Testis (tissue), 3 donors: ENCODE data around the gene SIL1. TPM values are rescaled to one million over a fixed set of nuclear protein-coding genes. Genes with fewer than 3 reads are reported as not detected.
"Not testable (repeated sequence)": the region's sequence is repeated elsewhere in the genome, so short reads cannot be mapped to it uniquely, and the experiment has no call there.

Experiments
- DNase-seq: peaks from one replicate; pipeline ENCODE4 v3.0.0-alpha.2; 2019
- H3K27ac ChIP-seq, 2 donors: fragments of 200-600 bp; sonication (generic); one replicate each; pipeline ENCODE4 v1.5.1; 2019
- H3K27me3 ChIP-seq: fragments of 200-600 bp; sonication (generic); one replicate; pipeline ENCODE4 v1.5.1; 2019
- H3K36me3 ChIP-seq: fragments of 200-600 bp; sonication (generic); one replicate; pipeline ENCODE4 v1.5.1; 2017; ENCODE audit warnings: low read depth; ENCODE audit errors: missing control alignments
- H3K4me1 ChIP-seq: fragments of 200-600 bp; sonication (generic); one replicate; pipeline ENCODE4 v1.5.1; 2019
- H3K4me3 ChIP-seq, 2 donors: fragments of 200-600 bp; sonication (generic); one replicate each; pipeline ENCODE4 v1.5.1; 2017 to 2019
- H3K9me3 ChIP-seq: fragments of 200-600 bp; sonication (generic); one replicate; pipeline ENCODE4 v1.5.1; 2017
- CTCF ChIP-seq, 3 experiments: fragments of 450-650 bp in 2 of 3; fragments of 200-600 bp in 1 of 3; sonication (generic) in 1 of 3; IDR thresholded peaks; one replicate each; pipeline ENCODE4 v1.5.1; 2016 to 2019; ENCODE audit warnings: antibody characterized with exemption in 3 of 3, mild to moderate bottlenecking in 2 of 3, moderate library complexity in 1 of 3
- POLR2A ChIP-seq: fragments of 450-650 bp; IDR thresholded peaks from one replicate; pipeline ENCODE4 v1.6.1; 2017; ENCODE audit warnings: antibody characterized with exemption, mild to moderate bottlenecking, moderate library complexity
- WGBS, 2 donors: methylation state at CpG; one replicate each; pipeline ENCODE4 v1.1.5; 2018; 5-methylcytosine and 5-hydroxymethylcytosine counted together
- intact Hi-C: fragments of 100-400 bp; cut with DNase I; formaldehyde crosslinking; loops from one replicate; pipeline ENCODE4 v1.15.1; 2023; ENCODE audit warnings: low total_unique reads
- polyA plus RNA-seq: library from polyadenylated mRNA; stranded (reverse); fragments of 350-450 nt; fragmentation: Illumina TruSeq; extraction: RNeasy Lipid Tissue Mini Kit (QIAGEN cat#74804); gene quantifications from one replicate; pipeline ENCODE4 v1.2.3, GENCODE V29; 2014; ENCODE audit warnings: low read depth, low replicate concordance; ENCODE audit not compliant: insufficient read depth
- total RNA-seq, 2 donors: library from RNA; depleted of rRNA; stranded (reverse); fragments of >200 nt; gene quantifications; one replicate each; pipeline ENCODE4 v1.2.3, GENCODE V29; 2016

The SIL1 gene
- total and polyA plus RNA-seq, 3 donors from 2014 or later, result 86.5 to 116 (median 98.2) TPM

- Histone ChIP-seq H3K27me3 (no peaks in the 10 kb centered on the region), H3K4me3 (no peak overlapping the region), H3K9me3 (no peaks in the 10 kb centered on the region), H3K36me3 (no peaks in the 10 kb centered on the region), H3K27ac (no peak overlapping the region), H3K4me1 (peaks cover 3% of the 10 kb centered on the region)
- 81 to 85% methylated on average over 5 of the region's 5 CpGs for WGBS, 2 donors
- DNase-seq, result no peak
- no peak for TF ChIP-seq CTCF (IDR thresholded peaks at IDR 0.05)
- no peak for TF ChIP-seq POLR2A
- intact Hi-C loops, result no loop called here
Observed at GRCh38 chr5:139116100-139116655, 82.0 kb downstream of the SIL1 start.

GRCh38 chr5:139113892-139114291, 84.3 kb downstream of the SIL1 start:
- no peaks in the 10 kb centered on the region for H3K4me1 ChIP-seq
- intact Hi-C loops, result no loop called here
- DNase-seq, result no peak
- 89 to 100% methylated on average over 1 to 2 of the region's 2 CpGs for WGBS, 2 donors
- H3K36me3 ChIP-seq, result no peaks in the 10 kb centered on the region
- no peak overlapping the region for H3K4me3 ChIP-seq
- H3K27ac ChIP-seq, result no peak overlapping the region
- TF ChIP-seq POLR2A, result no peak
- no peak for TF ChIP-seq CTCF (IDR thresholded peaks at IDR 0.05)
- no peaks in the 10 kb centered on the region for H3K9me3 ChIP-seq
- H3K27me3 ChIP-seq, result no peaks in the 10 kb centered on the region

GRCh38 chr5:139112362-139112761, 85.8 kb downstream of the SIL1 start:
- H3K9me3 ChIP-seq, H3K27me3 ChIP-seq, H3K36me3 ChIP-seq, intact Hi-C loops, DNase-seq, H3K27ac ChIP-seq, H3K4me1 ChIP-seq: not testable (repeated sequence)
- H3K4me3 ChIP-seq, result peak overlapping the region in 1 of 2 donors; percentile 10
- 50 to 80% methylated on average over 2 to 39 of the region's 39 CpGs for WGBS, 2 donors

- Histone ChIP-seq H3K4me3 (no peak overlapping the region), H3K27me3 (no peaks in the 10 kb centered on the region), H3K27ac (no peak overlapping the region), H3K36me3 (no peaks in the 10 kb centered on the region), H3K4me1 (peaks cover 8% of the 10 kb centered on the region), H3K9me3 (no peaks in the 10 kb centered on the region)
- TF ChIP-seq CTCF (IDR thresholded peaks at IDR 0.05) (no peak), POLR2A (no peak)
- intact Hi-C loops, result no loop called here
- DNase-seq, result no peak
Observed at GRCh38 chr5:139110526-139111168, 87.5 kb downstream of the SIL1 start.

- no peaks in the 10 kb centered on the region for H3K27me3 ChIP-seq
- DNase-seq, result no peak
- peaks cover 17% of the 10 kb centered on the region for H3K4me1 ChIP-seq
- TF ChIP-seq POLR2A (no peak), CTCF (IDR thresholded peaks at IDR 0.05) (no peak)
- whole genome bisulfite sequencing, 2 donors, result 43 to 61% methylated on average over 10 of the region's 10 CpGs
- no peaks in the 10 kb centered on the region for H3K9me3 ChIP-seq
- H3K27ac ChIP-seq, result no peak overlapping the region
- H3K36me3 ChIP-seq, result no peaks in the 10 kb centered on the region
- H3K4me3 ChIP-seq, result no peak overlapping the region
- intact Hi-C loops, result no loop called here
Observed at GRCh38 chr5:139108063-139108824, 89.9 kb downstream of the SIL1 start.
